HG02840 (cell line): Measurements from ENCODE around the gene ITGB4.

Source experiments
- ATAC-seq: cut with Tn5 transposase; IDR thresholded peaks from one replicate; pipeline ENCODE4 v1.9.1; 2021; ENCODE audit warnings: mild to moderate bottlenecking, moderate library complexity, moderate number of reproducible peaks; ENCODE audit not compliant: unreplicated experiment, low FRiP score

The ITGB4 gene

GRCh38 chr17:75729351-75729750, 8.1 kb downstream of the ITGB4 start:
- ATAC-seq = no peak

GRCh38 chr17:75730065-75730464, 8.8 kb downstream of the ITGB4 start:
- no peak for ATAC-seq

GRCh38 chr17:75731086-75731715, 9.9 kb downstream of the ITGB4 start:
- no peak for ATAC-seq

DNA sequence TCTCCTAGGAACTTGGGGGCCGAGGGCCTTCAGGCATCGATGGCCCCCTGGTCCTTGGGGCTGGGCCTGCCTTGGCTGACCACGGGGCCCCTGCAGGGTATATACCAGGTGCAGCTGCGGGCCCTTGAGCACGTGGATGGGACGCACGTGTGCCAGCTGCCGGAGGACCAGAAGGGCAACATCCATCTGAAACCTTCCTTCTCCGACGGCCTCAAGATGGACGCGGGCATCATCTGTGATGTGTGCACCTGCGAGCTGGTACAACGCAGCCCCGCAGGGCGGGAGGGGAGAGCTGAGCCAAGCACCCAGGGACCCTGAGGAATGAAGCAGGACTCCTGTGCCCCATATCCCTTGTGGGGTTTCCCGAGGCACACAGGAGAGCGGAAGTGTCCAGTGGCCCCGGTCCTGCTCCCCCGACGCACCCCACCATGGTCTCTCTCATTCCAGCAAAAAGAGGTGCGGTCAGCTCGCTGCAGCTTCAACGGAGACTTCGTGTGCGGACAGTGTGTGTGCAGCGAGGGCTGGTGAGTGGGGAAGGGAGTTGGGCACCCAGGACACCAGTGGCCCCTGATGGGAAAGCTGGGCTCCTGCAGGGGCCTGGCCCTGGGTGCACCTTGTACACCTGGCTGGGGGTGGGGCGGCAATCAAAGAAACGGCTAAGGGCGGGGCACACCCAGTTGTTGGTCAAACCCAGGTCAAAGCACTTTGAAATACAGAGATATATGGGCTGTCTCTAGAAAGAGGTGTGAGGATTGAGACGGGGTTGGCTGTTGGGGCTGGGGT, 10.6 kb downstream of the ITGB4 start:
- ATAC-seq = no peak

GRCh38 chr17:75733471-75733870, 12.2 kb downstream of the ITGB4 start:
- ATAC-seq = no peak

- ATAC-seq = no peak
These were observed 13.5 kb downstream of the ITGB4 start for GRCh38 chr17:75734674-75735294.

DNA sequence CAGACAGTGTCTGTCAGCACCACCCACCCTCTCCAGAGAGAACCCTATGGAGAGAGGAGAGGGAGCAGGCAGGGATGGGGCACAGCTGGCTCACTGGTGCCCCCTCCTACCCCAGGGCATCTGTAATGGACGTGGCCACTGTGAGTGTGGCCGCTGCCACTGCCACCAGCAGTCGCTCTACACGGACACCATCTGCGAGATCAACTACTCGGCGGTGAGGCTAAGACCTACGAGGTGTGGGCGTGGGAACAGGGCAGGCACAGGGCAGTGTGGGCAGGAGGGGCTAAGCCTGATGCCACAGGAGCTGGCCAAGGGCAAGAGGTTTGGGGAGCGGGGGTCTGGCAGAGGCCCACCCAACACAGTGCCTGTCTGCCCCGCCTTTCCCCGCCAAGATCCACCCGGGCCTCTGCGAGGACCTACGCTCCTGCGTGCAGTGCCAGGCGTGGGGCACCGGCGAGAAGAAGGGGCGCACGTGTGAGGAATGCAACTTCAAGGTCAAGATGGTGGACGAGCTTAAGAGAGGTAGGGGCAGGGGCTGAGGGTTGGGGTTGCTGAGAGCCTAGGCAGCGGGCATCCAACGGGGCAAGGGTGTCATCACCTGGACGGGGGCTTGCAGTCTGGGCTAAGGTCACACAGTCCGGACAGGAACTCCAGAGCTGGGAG, 15.0 kb downstream of the ITGB4 start:
- no peak for ATAC-seq

DNA sequence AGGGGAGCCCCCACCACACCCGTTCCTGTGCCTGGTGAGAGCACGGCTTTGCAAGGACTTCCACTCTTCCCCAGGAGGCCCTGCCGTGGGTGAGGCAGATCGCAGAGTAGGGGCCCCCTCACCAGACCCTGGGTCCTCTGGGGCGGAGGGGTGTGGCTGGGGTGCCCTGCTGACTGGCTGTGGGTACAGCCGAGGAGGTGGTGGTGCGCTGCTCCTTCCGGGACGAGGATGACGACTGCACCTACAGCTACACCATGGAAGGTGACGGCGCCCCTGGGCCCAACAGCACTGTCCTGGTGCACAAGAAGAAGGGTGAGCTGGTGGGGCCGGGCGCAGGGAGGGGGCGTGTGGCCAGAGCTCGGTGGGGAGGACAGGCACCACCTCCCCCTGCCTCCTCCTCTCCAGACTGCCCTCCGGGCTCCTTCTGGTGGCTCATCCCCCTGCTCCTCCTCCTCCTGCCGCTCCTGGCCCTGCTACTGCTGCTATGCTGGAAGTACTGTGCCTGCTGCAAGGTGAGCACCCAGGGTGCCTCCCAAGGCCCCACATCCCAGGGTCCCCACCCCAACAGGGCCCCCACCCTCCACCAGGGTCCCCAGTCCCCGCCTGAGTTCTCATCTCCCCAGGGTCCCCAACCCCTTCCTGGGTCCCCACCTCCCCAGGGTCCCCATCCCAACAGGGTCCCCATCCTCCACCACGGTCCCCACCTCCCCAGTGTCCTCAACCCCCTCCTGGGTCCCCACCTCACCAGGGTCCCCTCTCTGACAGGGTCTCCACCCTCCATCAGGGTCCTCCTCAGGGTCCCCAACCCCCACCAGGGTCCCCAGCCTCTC, 16.1 kb downstream of the ITGB4 start:
- no peak for ATAC-seq

GRCh38 chr17:75738218-75738802, 17.1 kb downstream of the ITGB4 start:
- no peak for ATAC-seq

DNA sequence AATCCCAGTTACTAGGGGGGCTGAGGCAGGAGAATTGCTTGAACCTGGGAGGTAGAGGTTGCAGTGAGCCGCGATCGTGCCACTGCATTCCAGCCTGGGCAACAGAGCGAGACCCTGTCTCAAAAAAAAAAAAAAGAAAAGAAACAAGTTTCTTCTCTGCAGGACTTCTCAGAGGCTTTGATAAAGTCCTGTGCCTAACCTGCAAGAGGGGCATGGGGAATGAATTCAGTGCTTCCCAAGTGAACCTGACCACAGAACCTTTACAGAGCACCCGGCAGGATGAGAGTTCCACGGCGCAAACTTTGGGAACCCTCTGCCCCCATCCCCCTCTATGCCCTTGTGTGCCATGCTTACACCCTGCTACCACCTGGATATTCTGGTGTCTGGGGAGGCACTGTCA, 17.9 kb downstream of the ITGB4 start:
- no peak for ATAC-seq

DNA sequence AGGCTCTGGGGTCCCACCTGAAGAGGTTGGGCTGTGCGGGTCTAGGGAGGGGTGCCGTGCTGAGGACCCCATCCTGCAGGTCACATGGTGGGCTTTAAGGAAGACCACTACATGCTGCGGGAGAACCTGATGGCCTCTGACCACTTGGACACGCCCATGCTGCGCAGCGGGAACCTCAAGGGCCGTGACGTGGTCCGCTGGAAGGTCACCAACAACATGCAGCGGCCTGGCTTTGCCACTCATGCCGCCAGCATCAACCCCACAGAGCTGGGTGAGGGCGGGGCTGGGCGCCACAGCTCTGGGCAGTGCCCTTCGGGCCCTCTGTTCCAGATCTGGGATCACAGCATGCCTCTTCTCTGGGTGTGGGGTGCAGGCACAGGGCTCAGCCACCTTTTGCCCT, 18.5 kb downstream of the ITGB4 start:
- no peak for ATAC-seq

DNA sequence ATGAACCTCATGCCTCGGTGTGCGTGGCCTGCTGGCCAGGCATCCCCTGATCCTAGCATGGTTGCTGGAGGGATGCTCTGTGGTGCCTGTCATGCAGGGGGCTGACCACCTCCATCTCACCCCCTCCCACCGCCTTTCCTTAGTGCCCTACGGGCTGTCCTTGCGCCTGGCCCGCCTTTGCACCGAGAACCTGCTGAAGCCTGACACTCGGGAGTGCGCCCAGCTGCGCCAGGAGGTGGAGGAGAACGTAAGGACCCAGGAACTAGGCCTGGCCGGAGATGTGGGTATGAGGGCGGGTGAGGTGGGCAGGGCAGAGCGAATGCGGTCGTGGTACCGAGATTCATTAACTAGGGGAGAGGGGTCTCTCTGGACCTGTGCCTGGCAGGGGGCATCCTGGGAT, 19.0 kb downstream of the ITGB4 start:
- ATAC-seq = no peak

DNA sequence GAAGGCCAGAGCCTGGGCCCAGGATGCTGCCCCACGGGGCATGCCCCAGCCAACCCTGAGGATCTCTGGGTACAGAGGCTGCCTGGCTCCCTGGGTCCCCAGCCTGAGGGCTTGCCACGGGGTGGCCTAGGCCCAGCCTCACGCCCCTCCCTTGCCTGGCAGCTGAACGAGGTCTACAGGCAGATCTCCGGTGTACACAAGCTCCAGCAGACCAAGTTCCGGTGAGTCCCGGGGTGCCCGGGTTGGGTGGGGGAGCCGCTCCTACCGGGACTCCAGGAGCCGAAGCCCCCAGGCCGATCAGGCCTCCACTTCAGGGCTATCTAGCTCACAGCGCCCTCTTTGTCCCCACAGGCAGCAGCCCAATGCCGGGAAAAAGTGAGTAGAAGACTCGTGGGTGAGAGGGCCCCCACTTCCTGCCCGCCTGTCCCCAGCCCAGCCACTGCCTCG, 19.4 kb downstream of the ITGB4 start:
- ATAC-seq = no peak

- ATAC-seq = no peak
These were observed 21.1 kb downstream of the ITGB4 start for GRCh38 chr17:75742337-75742736.

GRCh38 chr17:75743625-75744206, 22.5 kb downstream of the ITGB4 start:
- ATAC-seq = no peak

DNA sequence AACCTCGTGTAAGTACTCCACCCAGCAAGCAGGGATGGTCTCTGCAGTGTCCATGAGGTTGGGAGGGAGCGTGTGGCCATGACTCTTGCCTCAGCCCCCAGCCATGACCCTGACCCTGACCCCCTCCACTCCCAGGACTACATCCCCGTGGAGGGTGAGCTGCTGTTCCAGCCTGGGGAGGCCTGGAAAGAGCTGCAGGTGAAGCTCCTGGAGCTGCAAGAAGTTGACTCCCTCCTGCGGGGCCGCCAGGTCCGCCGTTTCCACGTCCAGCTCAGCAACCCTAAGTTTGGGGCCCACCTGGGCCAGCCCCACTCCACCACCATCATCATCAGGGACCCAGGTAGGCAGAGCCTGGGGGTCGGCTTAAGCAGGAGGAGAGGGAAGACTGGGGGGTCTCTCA, 27.4 kb downstream of the ITGB4 start:
- ATAC-seq = no peak

GRCh38 chr17:75749545-75750389, 28.5 kb downstream of the ITGB4 start:
- ATAC-seq = no peak

- ATAC-seq = no peak
These were observed 29.6 kb downstream of the ITGB4 start for GRCh38 chr17:75750661-75751423.
